ENCODE data around the gene KRT2. TPM values are rescaled to one million over a fixed set of nuclear protein-coding genes. Genes with fewer than 3 reads are reported as not detected.

Gene KRT2
- polyA plus RNA-seq, 1 donor: 0.08 TPM

- DNase-seq: no peak
Measured at GRCh38 chr12:52636592-52637258, 15.3 kb downstream of the KRT2 start.

GRCh38 chr12:52636189-52636588, 15.8 kb downstream of the KRT2 start:
- DNase-seq: no peak

- DNase-seq: peak; percentile 15
Measured at GRCh38 chr12:52634266-52635056, 17.6 kb downstream of the KRT2 start.

- DNase-seq: no peak
Measured at GRCh38 chr12:52633383-52633782, 18.6 kb downstream of the KRT2 start.

GRCh38 chr12:52632656-52633055, 19.4 kb downstream of the KRT2 start:
- no peak for DNase-seq

- no peak for DNase-seq
Measured at GRCh38 chr12:52631676-52632459, 20.1 kb downstream of the KRT2 start.

- DNase-seq: no peak
Measured at GRCh38 chr12:52631264-52631663, 20.7 kb downstream of the KRT2 start.

GRCh38 chr12:52630599-52631200, 21.3 kb downstream of the KRT2 start:
- no peak for DNase-seq

GRCh38 chr12:52630008-52630500, 22.0 kb downstream of the KRT2 start:
- DNase-seq: no peak

GRCh38 chr12:52629281-52630007, 22.6 kb downstream of the KRT2 start:
- DNase-seq: no peak

- no peak for DNase-seq
Measured at GRCh38 chr12:52628841-52629240, 23.2 kb downstream of the KRT2 start.

GRCh38 chr12:52628111-52628507, 23.9 kb downstream of the KRT2 start:
- no peak for DNase-seq

- DNase-seq: no peak
Measured at GRCh38 chr12:52627395-52628110, 24.5 kb downstream of the KRT2 start.

- DNase-seq: no peak
Measured at GRCh38 chr12:52622349-52622748, 29.7 kb downstream of the KRT2 start.

- no peak for DNase-seq
Measured at GRCh38 chr12:52618866-52619265, 33.1 kb downstream of the KRT2 start.

- DNase-seq: no peak
Measured at GRCh38 chr12:52618216-52618615, 33.8 kb downstream of the KRT2 start, which contains the start of gene KRT73. KRT73 (minus strand) TSS chr12:52618559; CDS start chr12:52618524, 35 bp downstream.

- no peak for DNase-seq
Measured at GRCh38 chr12:52617403-52617785, 34.6 kb downstream of the KRT2 start.

- DNase-seq: no peak
Measured at GRCh38 chr12:52616680-52617402, 35.2 kb downstream of the KRT2 start.

GRCh38 chr12:52615912-52616311, 36.1 kb downstream of the KRT2 start:
- no peak for DNase-seq

- no peak for DNase-seq
Measured at GRCh38 chr12:52615208-52615868, 36.7 kb downstream of the KRT2 start.

Data from hindlimb muscle (tissue), 1 donor.